Lower leg skin (tissue), 4 donors: ENCODE data around the gene DDI1. TPM values are rescaled to one million over a fixed set of nuclear protein-coding genes. Genes with fewer than 3 reads are reported as not detected.

Experiments used
- DNase-seq, 2 donors: peaks; one replicate each; pipeline ENCODE4 v3.0.0-alpha.2; 2019; ENCODE audit warnings: low spot score in 2 of 2
- H3K4me3 ChIP-seq: fragments of 200-600 bp; sonication (generic); 2 replicates; pipeline ENCODE4 v1.5.1; 2017; ENCODE audit warnings: mild to moderate bottlenecking, low read depth; ENCODE audit not compliant: poor library complexity, severe bottlenecking
- CTCF ChIP-seq, 3 donors: fragments of 450-650 bp; IDR thresholded peaks; one replicate each; pipeline ENCODE4 v1.5.1; 2016; ENCODE audit warnings: antibody characterized with exemption in 3 of 3, mild to moderate bottlenecking in 3 of 3, moderate library complexity in 2 of 3
- POLR2A ChIP-seq, 2 donors: fragments of 450-650 bp; IDR thresholded peaks; one replicate each; pipeline ENCODE4 v1.6.1; 2016 to 2017; ENCODE audit warnings: antibody characterized with exemption in 2 of 2, mild to moderate bottlenecking in 1 of 2, moderate library complexity in 1 of 2
- WGBS, 2 donors: methylation state at CpG; one replicate each; pipeline ENCODE4 v1.1.5; 2018; 5-methylcytosine and 5-hydroxymethylcytosine counted together
- intact Hi-C: fragments of 100-400 bp; cut with DNase I; formaldehyde crosslinking; loops from one replicate; pipeline ENCODE4 v1.15.0; 2023; ENCODE audit warnings: low total_unique reads
- total RNA-seq, 4 donors: library from RNA; depleted of rRNA; stranded (reverse); fragments of >200 nt; gene quantifications; one replicate each; pipeline ENCODE4 v1.1.0, GENCODE V29; 2016

DDI1 gene
- total RNA-seq, 4 donors from 2014 or later = not detected

DNA sequence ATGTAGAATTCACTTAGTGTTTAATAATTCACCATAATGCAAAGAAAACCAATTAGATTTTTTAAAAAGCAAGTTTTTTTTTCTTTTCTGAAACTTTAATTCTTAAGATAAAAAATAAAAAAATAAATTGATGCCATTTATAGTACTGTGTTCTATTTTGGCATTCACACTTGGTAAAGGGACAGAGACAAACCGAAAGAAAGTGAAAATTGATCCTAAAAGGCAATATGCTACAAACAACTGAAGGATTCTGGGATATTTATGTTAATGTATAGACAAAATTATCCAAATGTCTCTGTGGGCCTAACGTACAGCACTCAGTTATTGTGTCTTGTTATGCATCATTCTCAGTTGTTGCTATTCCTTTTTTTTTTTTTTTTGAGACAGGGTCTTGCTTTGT is 41.9 kb upstream of the DDI1 start:
- DNase-seq = no peak
- TF ChIP-seq CTCF (IDR thresholded peaks at IDR 0.05) (no peak), POLR2A (IDR thresholded peaks at IDR 0.05) (no peak)
- no peak overlapping the region for H3K4me3 ChIP-seq
- WGBS, 2 donors = 66 to 72% methylated on average over 2 of the region's 2 CpGs
- intact Hi-C loops = no loop called here

DNA sequence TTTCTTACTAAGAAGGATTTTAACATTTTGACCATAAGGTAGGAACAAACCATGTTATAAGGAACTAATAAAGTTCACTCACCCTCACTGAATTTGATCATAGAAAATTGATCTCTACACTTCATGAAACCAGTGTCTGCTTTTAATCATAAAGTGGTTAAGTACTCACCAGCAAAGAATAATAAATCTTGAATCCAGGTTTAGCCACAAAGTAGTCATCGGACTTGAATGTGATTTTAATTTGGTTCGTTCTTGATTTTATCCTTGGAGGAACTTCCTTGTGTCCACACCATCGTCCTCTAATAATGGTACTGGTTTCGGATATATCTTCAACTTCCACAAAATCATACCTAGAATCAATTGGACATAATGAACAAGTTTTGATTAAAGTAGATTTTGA is 40.5 kb upstream of the DDI1 start:
- H3K4me3 ChIP-seq = no peak overlapping the region
- DNase-seq = no peak
- 74 to 82% methylated on average over 4 of the region's 4 CpGs for WGBS, 2 donors
- intact Hi-C loops = no loop called here
- TF ChIP-seq CTCF (IDR thresholded peaks at IDR 0.05) (no peak), POLR2A (IDR thresholded peaks at IDR 0.05) (no peak)

- intact Hi-C loops = no loop called here
- 100% methylated on average over 1 of the region's 1 CpG for WGBS, 2 donors
- no peak for DNase-seq
Measured at GRCh38 chr11:103997082-103997481, 39.4 kb upstream of the DDI1 start.

GRCh38 chr11:103998826-103999508 is 37.5 kb upstream of the DDI1 start:
- intact Hi-C loops = no loop called here
- no peak overlapping the region for H3K4me3 ChIP-seq
- DNase-seq = no peak
- WGBS, 2 donors = 96% methylated on average over 5 of the region's 5 CpGs
- TF ChIP-seq CTCF (IDR thresholded peaks at IDR 0.05) (no peak), POLR2A (IDR thresholded peaks at IDR 0.05) (no peak)

More at GRCh38 chr11:103997082-103997481, 39.4 kb upstream of the DDI1 start:
- TF ChIP-seq POLR2A (IDR thresholded peaks at IDR 0.05) (no peak), CTCF (IDR thresholded peaks at IDR 0.05) (no peak)
- no peak overlapping the region for H3K4me3 ChIP-seq

DNA sequence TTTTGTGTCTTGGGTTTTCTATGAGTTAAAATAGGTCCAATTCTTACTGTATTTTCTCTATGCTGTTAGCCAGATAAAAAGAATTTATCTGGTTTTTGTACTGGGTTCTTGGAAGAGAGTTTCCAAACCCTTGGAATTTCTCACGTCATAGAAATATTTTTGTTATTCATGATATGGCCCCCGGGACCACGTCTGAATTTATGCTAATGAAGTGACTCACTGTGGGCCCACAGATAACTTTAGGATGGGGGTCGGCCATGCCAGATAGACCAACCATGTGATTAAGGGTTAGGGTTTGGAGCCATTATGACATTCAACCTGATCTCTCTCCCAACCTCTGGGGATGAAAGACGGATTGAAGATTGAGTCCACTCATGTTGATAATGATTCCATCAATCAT is 35.6 kb upstream of the DDI1 start:
- H3K4me3 ChIP-seq = no peak overlapping the region
- TF ChIP-seq POLR2A (IDR thresholded peaks at IDR 0.05) (no peak), CTCF (IDR thresholded peaks at IDR 0.05) (no peak)
- intact Hi-C loops = no loop called here
- DNase-seq = no peak
- 60 to 63% methylated on average over 5 of the region's 5 CpGs for WGBS, 2 donors

DNA sequence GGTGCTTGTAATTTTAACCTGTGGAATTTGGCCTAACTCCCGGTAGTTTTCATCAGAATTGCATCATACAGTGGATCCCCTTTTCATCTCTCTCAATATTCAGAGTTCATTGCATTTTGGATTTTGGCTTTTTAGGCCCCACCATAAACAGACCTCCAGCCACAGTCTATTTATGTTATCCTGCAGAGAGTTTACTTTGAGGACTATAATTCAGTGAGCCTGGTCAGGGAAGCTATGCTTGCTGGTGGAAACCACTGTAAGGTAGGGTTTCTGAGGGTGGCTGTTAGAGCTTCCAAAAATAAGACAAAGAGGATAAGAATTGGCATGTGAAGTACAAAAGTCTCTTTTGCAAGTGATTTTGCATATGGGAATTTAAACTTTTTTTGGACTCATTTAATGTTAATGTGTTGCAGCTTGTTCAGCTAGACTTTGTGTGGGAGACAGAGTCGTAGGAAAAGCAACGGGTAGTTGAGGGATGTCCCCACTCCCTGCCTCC is 34.8 kb upstream of the DDI1 start:
- WGBS, 2 donors = 43 to 50% methylated on average over 3 of the region's 3 CpGs
- H3K4me3 ChIP-seq = no peak overlapping the region
- TF ChIP-seq CTCF (IDR thresholded peaks at IDR 0.05) (no peak), POLR2A (IDR thresholded peaks at IDR 0.05) (no peak)
- intact Hi-C loops = no loop called here
- no peak for DNase-seq
